ENCODE measurements around the gene VPS13A. TPM values are rescaled to one million over a fixed set of nuclear protein-coding genes. Genes with fewer than 3 reads are reported as not detected.
A peak's percentile ranks its signal among the peaks of the same experiment; 100 is the strongest.
"Not testable (repeated sequence)": the region's sequence is repeated elsewhere in the genome, so short reads cannot be mapped to it uniquely, and the experiment has no call there.

The VPS13A gene
- total RNA-seq, 1 donor from 2014 or later = 13.2 TPM

- DNase-seq (ENCODE audit: low read depth) = no peak
- peak; percentile 100 for TF ChIP-seq CTCF (conservative IDR thresholded peaks at IDR 0.05; ENCODE audit: low read depth, low read length)
- H3K4me3 ChIP-seq (ENCODE audit: low read depth, low read length) = no peak overlapping the region
Observed at GRCh38 chr9:77433675-77434445, 256.5 kb downstream of the VPS13A start.

- no peak overlapping the region for H3K4me3 ChIP-seq (ENCODE audit: low read depth, low read length)
- no peak for DNase-seq (ENCODE audit: low read depth)
- no peak for TF ChIP-seq CTCF (conservative IDR thresholded peaks at IDR 0.05; ENCODE audit: low read depth, low read length)
Observed at GRCh38 chr9:77435277-77435676, 257.9 kb downstream of the VPS13A start.

GRCh38 chr9:77435688-77436087 lies 258.4 kb downstream of the VPS13A start:
- H3K4me3 ChIP-seq (ENCODE audit: low read depth, low read length) = no peak overlapping the region
- no peak for DNase-seq (ENCODE audit: low read depth)
- no peak for TF ChIP-seq CTCF (conservative IDR thresholded peaks at IDR 0.05; ENCODE audit: low read depth, low read length)

- H3K4me3 ChIP-seq (ENCODE audit: low read depth, low read length) = no peak overlapping the region
- TF ChIP-seq CTCF (conservative IDR thresholded peaks at IDR 0.05; ENCODE audit: low read depth, low read length) = no peak
- no peak for DNase-seq (ENCODE audit: low read depth)
Observed at GRCh38 chr9:77438653-77439052, 261.3 kb downstream of the VPS13A start.

GRCh38 chr9:77440057-77440456 lies 262.7 kb downstream of the VPS13A start:
- no peak overlapping the region for H3K4me3 ChIP-seq (ENCODE audit: low read depth, low read length)
- no peak for TF ChIP-seq CTCF (conservative IDR thresholded peaks at IDR 0.05; ENCODE audit: low read depth, low read length)
- no peak for DNase-seq (ENCODE audit: low read depth)

- H3K4me3 ChIP-seq (ENCODE audit: low read depth, low read length); DNase-seq (ENCODE audit: low read depth): not testable (repeated sequence)
Observed at GRCh38 chr9:77441124-77441523, 263.8 kb downstream of the VPS13A start.

GRCh38 chr9:77442436-77442835 lies 265.1 kb downstream of the VPS13A start:
- H3K4me3 ChIP-seq (ENCODE audit: low read depth, low read length) = no peak overlapping the region
- no peak for TF ChIP-seq CTCF (conservative IDR thresholded peaks at IDR 0.05; ENCODE audit: low read depth, low read length)
- DNase-seq (ENCODE audit: low read depth) = no peak
